Peyer's patch (tissue), 4 donors: ENCODE data around the gene SLC35F4.

Experiments
- CTCF ChIP-seq, 6 experiments: fragments of 450-650 bp in 4 of 6; fragments of 200-600 bp in 2 of 6; sonication (generic) in 1 of 6; IDR thresholded peaks; one replicate each; pipeline ENCODE4 v1.5.1; 2017 to 2019; ENCODE audit warnings: antibody characterized with exemption in 6 of 6, mild to moderate bottlenecking in 3 of 6, moderate library complexity in 1 of 6
- POLR2A ChIP-seq, 2 donors: fragments of 450-650 bp; IDR thresholded peaks; one replicate each; pipeline ENCODE4 v1.5.1; 2017; ENCODE audit warnings: antibody characterized with exemption in 2 of 2, mild to moderate bottlenecking in 2 of 2, moderate library complexity in 2 of 2

DNA sequence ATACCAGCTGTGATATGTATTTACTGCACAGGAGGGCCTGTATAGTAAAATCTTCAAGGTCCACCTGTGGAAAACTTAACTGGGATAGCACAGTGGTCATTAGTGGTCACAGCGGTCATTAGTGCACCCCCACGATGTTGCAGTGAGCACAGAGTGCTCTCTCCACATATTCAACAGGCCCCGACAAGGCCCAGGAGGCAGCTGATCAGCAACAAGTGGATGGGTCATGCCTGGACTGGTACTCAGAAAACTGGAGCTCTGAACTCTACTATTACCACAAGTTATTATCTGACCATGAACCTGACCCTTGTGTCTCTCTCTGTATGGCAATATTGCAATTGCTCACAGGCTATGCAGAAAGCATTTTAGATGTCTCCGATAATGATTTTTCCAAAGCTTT is 129.5 kb downstream of the SLC35F4 start:
- TF ChIP-seq CTCF (IDR thresholded peaks at IDR 0.05) (no peak), POLR2A (IDR thresholded peaks at IDR 0.05) (no peak)
